ENCODE results near the gene IL2RA.

Gene IL2RA

GRCh38 chr10:6035931-6036575, 26.1 kb downstream of the IL2RA start:
- Histone ChIP-seq H3K4me2 (ENCODE audit: low read length) (no peak overlapping the region), H2BK120ac (ENCODE audit: insufficient read depth, low read length, poor library complexity) (no peak overlapping the region), H3K18ac (ENCODE audit: low read length) (no peak overlapping the region), H3K23ac (ENCODE audit: low read length) (no peak overlapping the region), H3K36me3 (ENCODE audit: control insufficient read depth in 1 of 2, insufficient read depth in 2 of 2, low read length in 2 of 2) (no peaks in the 10 kb centered on the region), H2AFZ (ENCODE audit: insufficient read depth, low read length, poor library complexity) (no peak overlapping the region), H3K79me2 (ENCODE audit: control insufficient read depth, insufficient read depth, low read length, poor library complexity) (no peaks in the 10 kb centered on the region), H3K27ac (ENCODE audit: low read depth, low read length) (no peak overlapping the region), H4K91ac (ENCODE audit: low read depth, low read length) (no peak overlapping the region), H3K4ac (ENCODE audit: low read depth, low read length) (no peak overlapping the region), H3K9me3 (ENCODE audit: insufficient read depth, low read depth, low read length) (no peaks in the 10 kb centered on the region), H3K14ac (ENCODE audit: low read length) (no peak overlapping the region), H2AK5ac (ENCODE audit: low read length) (no peak overlapping the region), H4K8ac (ENCODE audit: low read depth, low read length) (no peak overlapping the region), H2BK5ac (ENCODE audit: low read depth, low read length, poor library complexity) (no peak overlapping the region), H2BK12ac (ENCODE audit: low read length) (no peak overlapping the region), H3K9ac (ENCODE audit: low read length) (no peak overlapping the region), H3K27me3 (ENCODE audit: insufficient read depth, low read length) (no peaks in the 10 kb centered on the region), H3K4me3 (ENCODE audit: low read depth, low read length) (no peak overlapping the region), H3K4me1 (ENCODE audit: control insufficient read depth in 1 of 2, insufficient read depth in 2 of 2, low read length in 2 of 2) (no peaks in the 10 kb centered on the region), H4K12ac (ENCODE audit: low read depth, low read length) (no peak overlapping the region), H3K79me1 (ENCODE audit: low read length) (no peaks in the 10 kb centered on the region)
- no CpG with 5 or more reads among the region's 13 CpGs for WGBS (ENCODE audit: extremely low coverage, insufficient coverage, insufficient read length)
- DNase-seq, result no peak

GRCh38 chr10:6035101-6035834, 26.9 kb downstream of the IL2RA start:
- Histone ChIP-seq H3K4me3 (ENCODE audit: low read depth, low read length) (no peak overlapping the region), H3K36me3 (ENCODE audit: control insufficient read depth in 1 of 2, insufficient read depth in 2 of 2, low read length in 2 of 2) (no peaks in the 10 kb centered on the region), H4K12ac (ENCODE audit: low read depth, low read length) (no peak overlapping the region), H3K9ac (ENCODE audit: low read length) (no peak overlapping the region), H2AFZ (ENCODE audit: insufficient read depth, low read length, poor library complexity) (no peak overlapping the region), H3K27me3 (ENCODE audit: insufficient read depth, low read length) (no peaks in the 10 kb centered on the region), H4K8ac (ENCODE audit: low read depth, low read length) (no peak overlapping the region), H3K79me1 (ENCODE audit: low read length) (no peaks in the 10 kb centered on the region), H4K91ac (ENCODE audit: low read depth, low read length) (no peak overlapping the region), H2AK5ac (ENCODE audit: low read length) (no peak overlapping the region), H3K4me2 (ENCODE audit: low read length) (no peak overlapping the region), H2BK120ac (ENCODE audit: insufficient read depth, low read length, poor library complexity) (no peak overlapping the region), H3K79me2 (ENCODE audit: control insufficient read depth, insufficient read depth, low read length, poor library complexity) (no peaks in the 10 kb centered on the region), H3K9me3 (ENCODE audit: insufficient read depth, low read depth, low read length) (no peaks in the 10 kb centered on the region), H3K18ac (ENCODE audit: low read length) (no peak overlapping the region), H2BK5ac (ENCODE audit: low read depth, low read length, poor library complexity) (no peak overlapping the region), H3K27ac (ENCODE audit: low read depth, low read length) (no peak overlapping the region), H3K4ac (ENCODE audit: low read depth, low read length) (no peak overlapping the region), H3K23ac (ENCODE audit: low read length) (no peak overlapping the region), H3K14ac (ENCODE audit: low read length) (no peak overlapping the region), H2BK12ac (ENCODE audit: low read length) (no peak overlapping the region), H3K4me1 (ENCODE audit: control insufficient read depth in 1 of 2, insufficient read depth in 2 of 2, low read length in 2 of 2) (no peaks in the 10 kb centered on the region)
- no CpG with 5 or more reads among the region's 13 CpGs for whole genome bisulfite sequencing (ENCODE audit: extremely low coverage, insufficient coverage, insufficient read length)
- DNase-seq, result no peak

DNA sequence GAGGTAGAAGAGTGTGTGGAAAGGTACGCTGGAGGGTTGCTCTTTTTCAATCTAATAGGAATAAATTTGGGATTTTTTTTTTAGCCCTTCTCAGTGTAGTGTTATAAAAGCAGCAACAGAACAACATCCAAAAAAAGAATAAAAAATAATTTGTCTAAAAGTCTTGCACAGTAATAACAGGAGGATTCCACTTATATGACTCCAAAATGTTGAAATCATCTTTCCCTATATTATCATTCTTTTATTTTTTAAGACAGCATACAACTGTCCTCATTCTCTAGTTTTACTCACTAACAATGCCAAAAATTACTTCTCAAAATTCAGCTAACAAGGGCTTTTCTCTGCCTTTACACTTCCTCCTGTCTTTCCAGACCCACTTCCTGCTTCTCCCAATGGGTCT, 27.8 kb downstream of the IL2RA start:
- H3K9ac ChIP-seq (ENCODE audit: low read length), result no peak overlapping the region
- no peak overlapping the region for H3K23ac ChIP-seq (ENCODE audit: low read length)
- no peak overlapping the region for H4K12ac ChIP-seq (ENCODE audit: low read depth, low read length)
- H3K27ac ChIP-seq (ENCODE audit: low read depth, low read length), result no peak overlapping the region
- H3K4me3 ChIP-seq (ENCODE audit: low read depth, low read length), result no peak overlapping the region
- H3K14ac ChIP-seq (ENCODE audit: low read length), result no peak overlapping the region
- no peak overlapping the region for H4K91ac ChIP-seq (ENCODE audit: low read depth, low read length)
- no peaks in the 10 kb centered on the region for H3K4me1 ChIP-seq (ENCODE audit: control insufficient read depth in 1 of 2, insufficient read depth in 2 of 2, low read length in 2 of 2)
- H2AFZ ChIP-seq (ENCODE audit: insufficient read depth, low read length, poor library complexity), result no peak overlapping the region
- no peak overlapping the region for H4K8ac ChIP-seq (ENCODE audit: low read depth, low read length)
- H2BK12ac ChIP-seq (ENCODE audit: low read length), result no peak overlapping the region
- H2BK120ac ChIP-seq (ENCODE audit: insufficient read depth, low read length, poor library complexity), result no peak overlapping the region
- H3K79me2 ChIP-seq (ENCODE audit: control insufficient read depth, insufficient read depth, low read length, poor library complexity), result no peaks in the 10 kb centered on the region
- no peaks in the 10 kb centered on the region for H3K9me3 ChIP-seq (ENCODE audit: insufficient read depth, low read depth, low read length)
- H3K18ac ChIP-seq (ENCODE audit: low read length), result no peak overlapping the region
- no CpG with 5 or more reads among the region's 1 CpG for WGBS (ENCODE audit: extremely low coverage, insufficient coverage, insufficient read length)
- no peaks in the 10 kb centered on the region for H3K79me1 ChIP-seq (ENCODE audit: low read length)
- no peak overlapping the region for H3K4me2 ChIP-seq (ENCODE audit: low read length)
- no peak overlapping the region for H2BK5ac ChIP-seq (ENCODE audit: low read depth, low read length, poor library complexity)
- no peaks in the 10 kb centered on the region for H3K36me3 ChIP-seq (ENCODE audit: control insufficient read depth in 1 of 2, insufficient read depth in 2 of 2, low read length in 2 of 2)
- no peak overlapping the region for H3K4ac ChIP-seq (ENCODE audit: low read depth, low read length)
- H3K27me3 ChIP-seq (ENCODE audit: insufficient read depth, low read length), result no peaks in the 10 kb centered on the region
- H2AK5ac ChIP-seq (ENCODE audit: low read length), result no peak overlapping the region
- no peak for DNase-seq

GRCh38 chr10:6033954-6034353, 28.2 kb downstream of the IL2RA start:
- no peaks in the 10 kb centered on the region for H3K79me2 ChIP-seq (ENCODE audit: control insufficient read depth, insufficient read depth, low read length, poor library complexity)
- no peak overlapping the region for H3K18ac ChIP-seq (ENCODE audit: low read length)
- no peaks in the 10 kb centered on the region for H3K27me3 ChIP-seq (ENCODE audit: insufficient read depth, low read length)
- no peaks in the 10 kb centered on the region for H3K9me3 ChIP-seq (ENCODE audit: insufficient read depth, low read depth, low read length)
- no peak overlapping the region for H3K4ac ChIP-seq (ENCODE audit: low read depth, low read length)
- no peak overlapping the region for H4K8ac ChIP-seq (ENCODE audit: low read depth, low read length)
- H2BK12ac ChIP-seq (ENCODE audit: low read length), result no peak overlapping the region
- no peak overlapping the region for H3K4me2 ChIP-seq (ENCODE audit: low read length)
- H3K9ac ChIP-seq (ENCODE audit: low read length), result no peak overlapping the region
- H3K14ac ChIP-seq (ENCODE audit: low read length), result no peak overlapping the region
- H3K27ac ChIP-seq (ENCODE audit: low read depth, low read length), result no peak overlapping the region
- H2AFZ ChIP-seq (ENCODE audit: insufficient read depth, low read length, poor library complexity), result no peak overlapping the region
- H4K12ac ChIP-seq (ENCODE audit: low read depth, low read length), result no peak overlapping the region
- H3K4me3 ChIP-seq (ENCODE audit: low read depth, low read length), result no peak overlapping the region
- H3K23ac ChIP-seq (ENCODE audit: low read length), result no peak overlapping the region
- no peaks in the 10 kb centered on the region for H3K79me1 ChIP-seq (ENCODE audit: low read length)
- DNase-seq, result peak; percentile 33 to 65
- WGBS (ENCODE audit: extremely low coverage, insufficient coverage, insufficient read length), result no CpG with 5 or more reads among the region's 3 CpGs
- no peaks in the 10 kb centered on the region for H3K36me3 ChIP-seq (ENCODE audit: control insufficient read depth in 1 of 2, insufficient read depth in 2 of 2, low read length in 2 of 2)
- no peak overlapping the region for H2BK120ac ChIP-seq (ENCODE audit: insufficient read depth, low read length, poor library complexity)
- H2AK5ac ChIP-seq (ENCODE audit: low read length), result no peak overlapping the region
- no peaks in the 10 kb centered on the region for H3K4me1 ChIP-seq (ENCODE audit: control insufficient read depth in 1 of 2, insufficient read depth in 2 of 2, low read length in 2 of 2)
- H4K91ac ChIP-seq (ENCODE audit: low read depth, low read length), result no peak overlapping the region
- H2BK5ac ChIP-seq (ENCODE audit: low read depth, low read length, poor library complexity), result no peak overlapping the region
